GM18508 (cell line): ENCODE data around the gene ASPG.

Source experiments
- ATAC-seq: cut with Tn5 transposase; IDR thresholded peaks from one replicate; pipeline ENCODE4 v1.9.1; 2021; ENCODE audit warnings: moderate number of reproducible peaks; ENCODE audit not compliant: insufficient read depth, unreplicated experiment

The ASPG gene

GRCh38 chr14:104092931-104093365 lies 7.4 kb downstream of the ASPG start:
- ATAC-seq, result no peak

DNA sequence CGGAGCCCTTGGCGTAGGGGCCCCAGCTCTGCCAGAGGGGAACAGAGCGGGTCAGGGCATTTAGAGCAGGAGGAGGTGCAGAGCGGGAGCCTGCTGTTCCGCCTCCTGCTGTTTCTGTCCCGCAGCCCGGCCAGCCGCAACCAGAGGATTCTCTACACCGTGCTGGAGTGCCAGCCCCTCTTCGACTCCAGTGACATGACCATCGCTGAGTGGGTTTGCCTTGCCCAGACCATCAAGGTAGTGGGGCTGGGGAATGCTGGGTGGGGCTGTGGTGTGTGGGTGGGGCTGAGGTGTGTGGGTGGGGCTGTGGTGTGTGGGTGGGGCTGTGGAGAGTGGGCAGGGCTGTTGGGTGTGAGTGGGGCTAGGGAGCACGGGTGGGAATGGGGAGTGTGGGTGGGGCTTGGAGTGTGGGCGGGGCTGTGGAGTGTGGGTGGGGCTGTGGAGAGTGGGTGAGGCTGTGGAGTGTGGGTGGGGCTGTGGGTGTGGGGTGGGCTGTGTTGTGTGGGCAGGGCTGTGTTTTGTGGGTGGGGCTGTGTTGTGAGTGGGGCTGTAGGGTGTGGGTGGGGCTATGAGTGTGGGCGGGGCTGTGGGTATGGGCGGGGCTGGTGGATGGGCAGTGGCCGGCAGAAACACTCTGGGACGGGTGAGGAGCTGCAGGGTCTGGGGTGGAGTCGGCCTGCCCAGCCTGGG lies 8.0 kb downstream of the ASPG start:
- ATAC-seq, result no peak

DNA sequence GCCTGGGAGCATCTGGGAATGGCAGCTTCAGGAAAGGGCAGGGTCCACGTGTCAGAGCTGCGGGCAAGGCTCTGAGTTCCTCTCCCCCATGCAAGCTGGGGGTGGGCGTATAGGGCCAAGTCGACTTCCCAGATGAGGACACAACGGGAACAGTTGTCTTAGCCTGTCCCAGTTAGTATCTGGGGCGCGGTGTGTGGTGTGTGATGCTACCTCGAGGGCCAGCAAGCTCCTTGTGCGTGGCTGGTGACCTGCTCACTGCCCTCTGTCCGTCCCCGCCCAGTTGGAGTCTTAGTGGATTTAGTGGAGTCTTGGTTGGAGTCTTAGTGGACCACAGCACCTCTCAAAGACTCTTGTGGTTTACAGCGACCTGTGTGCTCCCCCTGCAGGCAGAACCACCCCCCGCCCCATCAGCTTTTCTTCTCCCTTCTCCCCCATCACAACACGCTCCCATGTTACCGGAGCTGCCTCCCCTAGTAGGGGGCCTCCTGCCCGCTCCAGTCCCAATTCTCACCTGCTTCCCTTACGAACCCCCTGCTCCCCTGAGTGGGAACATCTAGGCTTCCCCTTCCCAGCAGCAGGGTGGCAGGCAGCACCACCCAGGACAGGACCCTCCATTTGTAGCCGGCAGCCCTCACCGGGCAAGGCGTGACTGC lies 8.7 kb downstream of the ASPG start:
- no peak for ATAC-seq

- no peak for ATAC-seq
Observed at GRCh38 chr14:104094709-104095425, 9.4 kb downstream of the ASPG start.

GRCh38 chr14:104095426-104096310 lies 10.2 kb downstream of the ASPG start:
- no peak for ATAC-seq

DNA sequence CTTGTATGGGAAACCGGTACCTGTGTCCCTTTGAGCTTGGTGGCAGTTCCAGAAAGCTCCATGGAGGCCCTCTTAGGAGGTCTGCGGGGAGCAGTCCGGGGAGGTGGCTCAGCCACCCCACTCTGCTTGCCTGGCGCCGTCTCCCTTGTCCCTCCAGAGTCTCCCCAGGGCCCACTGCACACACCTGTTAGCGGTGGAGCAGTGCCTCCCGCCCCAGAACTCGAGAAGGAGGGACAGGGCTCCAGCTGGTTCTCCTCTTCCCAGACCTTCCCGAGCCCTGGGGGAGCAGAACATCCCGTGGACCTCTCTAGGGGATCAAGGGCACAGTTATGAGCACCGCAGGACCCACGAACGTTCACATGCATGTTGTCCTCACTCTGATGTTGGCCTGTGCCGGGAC lies 10.8 kb downstream of the ASPG start:
- ATAC-seq, result no peak

DNA sequence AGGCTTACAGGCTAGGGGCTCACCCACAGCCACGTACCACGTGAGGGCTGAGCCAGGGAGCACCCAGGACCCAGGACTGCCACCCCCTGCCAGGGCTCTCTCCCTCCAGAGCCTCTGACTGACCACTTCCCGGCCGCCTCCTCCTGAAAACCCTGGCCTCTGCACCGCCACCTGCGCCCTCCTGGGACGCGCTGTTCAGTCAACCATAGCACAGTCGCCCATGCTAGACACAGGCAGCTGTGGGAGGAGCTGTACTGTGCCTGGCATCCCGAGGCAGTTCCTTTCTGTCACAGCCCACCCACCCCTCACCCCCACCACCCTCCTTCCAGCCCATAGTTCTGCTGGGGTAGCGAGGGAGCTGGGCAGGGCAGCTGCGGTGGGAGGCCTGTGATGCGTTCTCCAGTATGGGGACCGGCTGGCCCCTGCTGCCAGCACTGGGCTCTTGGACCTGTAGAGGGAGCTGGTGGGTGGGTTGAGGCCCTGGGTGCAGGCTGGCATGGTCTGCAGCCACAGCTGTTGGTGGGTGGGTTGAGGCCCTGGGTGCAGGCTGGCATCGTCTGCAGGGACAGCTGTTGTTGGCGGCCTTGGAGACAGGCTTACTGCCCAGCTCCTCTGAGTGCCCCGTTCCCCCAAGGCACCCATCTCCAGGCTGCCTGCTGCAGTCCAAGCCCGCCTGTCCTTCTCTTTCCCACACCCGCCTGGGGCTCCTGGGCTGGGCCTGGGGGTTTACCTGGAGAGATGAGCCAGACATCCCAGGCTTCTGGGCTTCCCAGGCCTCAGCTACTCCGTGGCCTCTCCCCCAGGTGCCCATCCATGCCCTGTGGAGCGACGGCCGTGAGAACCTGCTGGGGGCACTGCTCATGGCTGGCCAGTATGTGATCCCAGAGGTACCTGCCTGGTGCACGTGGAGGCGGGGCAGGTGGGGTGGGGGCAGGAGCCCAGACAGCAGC lies 11.5 kb downstream of the ASPG start:
- no peak for ATAC-seq

- ATAC-seq, result no peak
Observed at GRCh38 chr14:104098272-104099095, 13.0 kb downstream of the ASPG start.

GRCh38 chr14:104099096-104100041 lies 13.9 kb downstream of the ASPG start:
- ATAC-seq, result no peak

DNA sequence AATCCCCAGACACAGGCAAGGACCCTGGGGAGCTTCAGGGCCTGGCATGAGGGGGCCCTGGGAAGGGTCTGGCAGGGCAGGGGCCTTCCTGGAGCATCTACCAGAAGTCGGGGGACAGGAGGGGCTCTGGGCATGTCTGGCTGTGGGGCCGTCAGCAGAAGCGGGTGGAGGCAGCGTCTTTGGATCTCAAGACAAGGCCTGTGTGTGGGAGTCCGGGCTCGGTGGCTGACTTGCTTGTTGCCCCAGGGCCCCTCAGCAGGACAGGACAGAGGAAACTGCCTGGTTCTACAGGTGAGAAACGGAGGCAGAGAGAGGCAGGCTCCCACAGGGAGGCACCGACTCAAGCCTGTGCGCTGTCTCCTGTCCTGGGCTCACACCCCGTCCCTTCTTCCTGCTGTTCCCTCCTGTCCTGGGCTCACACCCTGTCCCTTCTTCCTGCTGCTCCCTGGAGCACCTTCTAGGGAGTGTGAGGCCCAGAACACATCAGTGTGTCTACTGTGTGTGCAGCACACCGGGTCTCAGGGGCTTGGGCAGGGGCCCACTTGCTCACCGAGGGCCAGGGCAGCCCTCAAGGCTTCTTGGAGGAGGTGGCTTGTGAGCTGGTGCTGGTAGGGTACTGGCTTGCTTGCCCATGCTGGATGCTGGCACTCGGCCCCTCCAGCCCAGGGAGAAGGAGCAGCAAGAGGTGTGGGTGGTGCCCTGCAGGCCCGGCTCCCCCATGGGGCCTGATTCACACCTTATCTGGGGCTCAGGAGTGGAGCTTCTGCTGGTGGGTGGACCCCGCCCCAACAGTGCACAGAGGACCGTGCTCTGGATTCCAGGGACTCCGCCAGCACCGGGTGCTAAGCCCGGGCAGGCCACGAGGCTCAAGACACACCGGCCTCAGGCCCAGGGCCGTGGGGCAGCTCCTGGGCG lies 14.9 kb downstream of the ASPG start:
- no peak for ATAC-seq

DNA sequence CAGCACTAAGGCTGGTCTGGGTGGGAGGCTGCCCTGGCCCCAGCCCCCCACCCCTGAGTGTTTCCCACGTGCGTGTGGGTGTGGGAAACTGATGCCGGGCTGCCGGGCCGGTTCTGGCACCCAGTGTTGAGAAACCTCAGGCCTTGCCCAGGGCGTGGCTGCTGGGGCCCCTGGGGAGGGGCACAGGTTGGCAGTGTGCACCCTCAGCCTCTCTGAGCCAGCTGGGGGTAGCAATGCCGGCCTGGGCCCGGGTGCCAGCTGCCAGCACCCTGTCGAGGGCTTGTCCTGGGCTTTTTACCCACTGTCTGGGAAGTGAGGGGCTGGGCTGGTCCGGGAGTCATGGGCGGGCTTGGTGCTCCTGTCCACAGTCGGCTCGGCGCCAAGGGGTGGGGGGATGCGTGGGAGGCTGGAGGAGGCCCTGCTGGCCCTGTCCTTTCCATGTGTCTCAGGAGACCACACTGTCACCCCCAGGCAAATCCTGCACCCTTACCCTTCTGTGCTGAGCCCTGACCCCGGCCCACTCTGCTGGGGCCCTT lies 15.7 kb downstream of the ASPG start:
- ATAC-seq, result no peak

DNA sequence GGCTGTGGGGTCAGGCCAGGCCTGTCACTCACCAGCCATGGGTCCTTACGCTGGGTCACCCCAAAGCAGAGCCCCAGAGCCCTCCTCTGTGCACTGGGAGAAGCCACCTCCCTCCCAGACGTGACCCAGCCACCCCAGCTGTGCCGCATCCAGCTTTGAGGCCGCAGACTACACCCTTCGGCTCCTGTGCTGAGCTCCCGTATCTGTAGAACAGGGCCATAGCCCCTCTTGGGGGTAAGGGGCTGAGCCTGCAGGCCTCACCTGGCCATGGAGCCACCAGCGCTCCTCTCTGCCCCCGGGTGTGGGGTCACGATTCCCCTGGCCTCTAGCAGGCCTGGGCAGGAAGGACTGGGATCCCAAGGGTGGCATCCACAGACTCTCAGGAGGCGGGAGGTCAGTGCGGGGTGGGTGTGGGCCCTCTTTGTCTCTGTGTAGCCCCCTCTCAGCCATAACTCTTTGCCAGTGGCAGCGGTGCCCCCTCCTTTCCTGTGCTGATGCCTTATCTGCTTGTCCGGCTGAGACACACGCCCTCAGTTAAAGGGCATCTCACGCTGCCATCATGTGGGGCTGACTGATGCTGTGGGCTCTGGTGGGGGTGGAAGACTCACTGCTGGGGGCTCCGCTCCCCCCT lies 16.3 kb downstream of the ASPG start:
- no peak for ATAC-seq

GRCh38 chr14:104102282-104102914 lies 16.9 kb downstream of the ASPG start:
- ATAC-seq, result no peak

DNA sequence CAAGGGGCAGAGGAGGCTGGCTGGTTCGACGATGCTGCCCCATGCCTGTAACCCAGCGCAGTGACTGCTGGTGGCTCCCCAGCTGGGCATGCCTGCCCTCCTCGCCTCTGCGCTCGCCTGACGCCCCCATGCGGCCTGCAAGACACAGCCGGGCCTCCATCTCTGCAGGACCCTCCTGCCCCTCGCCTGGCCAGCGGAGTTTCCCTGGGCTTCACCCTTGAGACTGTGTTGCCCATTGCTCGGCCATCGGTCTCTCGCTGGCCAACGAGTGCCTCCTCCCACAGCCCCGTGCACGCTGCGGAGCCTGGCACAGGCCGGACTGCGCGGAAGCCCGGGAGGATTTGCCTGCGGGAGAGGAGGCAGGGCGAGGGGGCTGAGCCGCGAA lies 17.6 kb downstream of the ASPG start:
- ATAC-seq, result no peak

- ATAC-seq, result no peak
Observed at GRCh38 chr14:104103446-104104075, 18.1 kb downstream of the ASPG start.
